Measurements from ENCODE around the gene PAFAH1B2. TPM values are rescaled to one million over a fixed set of nuclear protein-coding genes. Genes with fewer than 3 reads are reported as not detected.

The PAFAH1B2 gene
- total RNA-seq, 2 experiments from 2014 or later = 59.9 to 62.8 TPM

DNA sequence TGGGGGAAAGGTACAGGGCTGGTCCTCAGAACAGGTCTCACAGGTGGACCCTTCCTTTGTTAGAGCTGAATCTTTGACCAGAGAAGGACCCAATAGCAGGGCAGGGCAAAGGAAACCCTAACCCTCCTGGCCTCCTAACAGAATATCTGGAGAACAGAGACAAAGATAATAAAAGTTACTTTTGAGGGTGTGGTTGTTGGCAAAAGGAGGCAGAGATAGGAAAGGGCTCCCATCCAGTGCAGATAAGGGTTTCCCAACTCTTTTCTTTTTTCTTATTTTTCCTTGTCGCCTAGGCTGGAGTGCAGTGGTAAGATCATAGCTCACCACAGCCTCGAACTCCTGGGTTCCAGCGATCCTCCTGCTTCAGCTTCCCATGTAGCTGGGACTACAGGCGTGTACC is 75.9 kb downstream of the PAFAH1B2 start:
- no peaks in the 10 kb centered on the region for H3K9me2 ChIP-seq (ENCODE audit: insufficient read depth, low read length)
- intact Hi-C loops (cut with micrococcal nuclease; ENCODE audit: unreplicated experiment) = no loop called here
- no peak overlapping the region for H3K4me3 ChIP-seq (ENCODE audit: low read depth, low read length, poor library complexity, severe bottlenecking)
- POLR2A ChIA-PET = interaction anchor here (0.6 to 1.2 kb wide), 3 partner anchors 23 to 436 kb away, joined by 3 to 5 read pairs (median 4); no protein-coding TSS in a partner anchor
- H2AFZ ChIP-seq (ENCODE audit: low read length) = no peak overlapping the region
- H4K20me1 ChIP-seq (ENCODE audit: insufficient read depth, low read length) = no peaks in the 10 kb centered on the region
- CTCF ChIA-PET (ENCODE audit: unreplicated experiment) = no interaction called here
- no TSS peak for BruUV-seq (replicated peaks)
- H3K27ac ChIP-seq (ENCODE audit: low read depth, low read length, poor library complexity, severe bottlenecking) = no peak overlapping the region
- H3K4me2 ChIP-seq (ENCODE audit: low read length) = no peak overlapping the region
- no peaks in the 10 kb centered on the region for H3K4me1 ChIP-seq (ENCODE audit: insufficient read depth, low read length, poor library complexity, severe bottlenecking)
- DNase-seq (ENCODE audit: low spot score) = no peak
- H3K9me3 ChIP-seq (ENCODE audit: low read length) = no peaks in the 10 kb centered on the region
- peaks cover 91% of the 10 kb centered on the region for H3K36me3 ChIP-seq (ENCODE audit: insufficient read depth, low read length)
- TF ChIP-seq, protein P1, sequence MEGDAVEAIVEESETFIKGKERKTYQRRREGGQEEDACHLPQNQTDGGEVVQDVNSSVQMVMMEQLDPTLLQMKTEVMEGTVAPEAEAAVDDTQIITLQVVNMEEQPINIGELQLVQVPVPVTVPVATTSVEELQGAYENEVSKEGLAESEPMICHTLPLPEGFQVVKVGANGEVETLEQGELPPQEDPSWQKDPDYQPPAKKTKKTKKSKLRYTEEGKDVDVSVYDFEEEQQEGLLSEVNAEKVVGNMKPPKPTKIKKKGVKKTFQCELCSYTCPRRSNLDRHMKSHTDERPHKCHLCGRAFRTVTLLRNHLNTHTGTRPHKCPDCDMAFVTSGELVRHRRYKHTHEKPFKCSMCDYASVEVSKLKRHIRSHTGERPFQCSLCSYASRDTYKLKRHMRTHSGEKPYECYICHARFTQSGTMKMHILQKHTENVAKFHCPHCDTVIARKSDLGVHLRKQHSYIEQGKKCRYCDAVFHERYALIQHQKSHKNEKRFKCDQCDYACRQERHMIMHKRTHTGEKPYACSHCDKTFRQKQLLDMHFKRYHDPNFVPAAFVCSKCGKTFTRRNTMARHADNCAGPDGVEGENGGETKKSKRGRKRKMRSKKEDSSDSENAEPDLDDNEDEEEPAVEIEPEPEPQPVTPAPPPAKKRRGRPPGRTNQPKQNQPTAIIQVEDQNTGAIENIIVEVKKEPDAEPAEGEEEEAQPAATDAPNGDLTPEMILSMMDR (conservative IDR thresholded peaks at IDR 0.05; ENCODE audit: low read length) = no peak
- no peak for TF ChIP-seq EZH2phosphoT487 (IDR thresholded peaks at IDR 0.05; ENCODE audit: borderline replicate concordance, low read depth, low read length)
- no peaks in the 10 kb centered on the region for H3K79me2 ChIP-seq (ENCODE audit: insufficient read depth, low read depth, low read length)

DNA sequence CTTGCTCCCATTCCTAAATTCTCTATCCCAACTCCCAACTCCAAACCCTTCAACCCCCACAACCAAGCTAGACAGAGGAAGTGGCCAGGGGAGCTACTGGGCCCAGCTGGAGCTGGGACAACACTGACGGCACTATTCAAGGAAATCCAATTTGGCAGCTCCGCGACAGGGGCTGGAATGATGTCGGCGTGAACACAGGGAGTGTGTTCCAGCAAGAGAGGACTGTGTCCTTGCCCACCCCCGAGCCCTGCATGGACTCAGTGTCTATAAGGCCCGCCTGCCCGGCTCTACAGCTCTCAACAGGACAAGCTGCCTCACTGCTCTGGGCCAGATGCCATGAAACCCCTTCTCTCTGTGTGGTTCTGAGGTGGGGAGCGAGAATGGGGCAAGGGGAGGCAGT is 76.5 kb downstream of the PAFAH1B2 start:
- Histone ChIP-seq H3K4me3 (ENCODE audit: low read depth, low read length, poor library complexity, severe bottlenecking) (no peak overlapping the region), H3K36me3 (ENCODE audit: insufficient read depth, low read length) (peaks cover 95% of the 10 kb centered on the region), H3K9me2 (ENCODE audit: insufficient read depth, low read length) (no peaks in the 10 kb centered on the region), H3K79me2 (ENCODE audit: insufficient read depth, low read depth, low read length) (no peaks in the 10 kb centered on the region), H4K20me1 (ENCODE audit: insufficient read depth, low read length) (no peaks in the 10 kb centered on the region), H3K4me1 (ENCODE audit: insufficient read depth, low read length, poor library complexity, severe bottlenecking) (no peaks in the 10 kb centered on the region), H3K27ac (ENCODE audit: low read depth, low read length, poor library complexity, severe bottlenecking) (no peak overlapping the region), H2AFZ (ENCODE audit: low read length) (no peak overlapping the region), H3K9me3 (ENCODE audit: low read length) (no peaks in the 10 kb centered on the region), H3K4me2 (ENCODE audit: low read length) (no peak overlapping the region)
- no TSS peak for BruUV-seq (replicated peaks)
- DNase-seq (ENCODE audit: low spot score) = no peak
- CTCF ChIA-PET (ENCODE audit: unreplicated experiment) = no interaction called here
- intact Hi-C loops (cut with micrococcal nuclease; ENCODE audit: unreplicated experiment) = no loop called here
- POLR2A ChIA-PET = no interaction called here
- TF ChIP-seq EZH2phosphoT487 (IDR thresholded peaks at IDR 0.05; ENCODE audit: borderline replicate concordance, low read depth, low read length) = no peak
- TF ChIP-seq, protein P1 (conservative IDR thresholded peaks at IDR 0.05; ENCODE audit: low read length) = no peak

DNA sequence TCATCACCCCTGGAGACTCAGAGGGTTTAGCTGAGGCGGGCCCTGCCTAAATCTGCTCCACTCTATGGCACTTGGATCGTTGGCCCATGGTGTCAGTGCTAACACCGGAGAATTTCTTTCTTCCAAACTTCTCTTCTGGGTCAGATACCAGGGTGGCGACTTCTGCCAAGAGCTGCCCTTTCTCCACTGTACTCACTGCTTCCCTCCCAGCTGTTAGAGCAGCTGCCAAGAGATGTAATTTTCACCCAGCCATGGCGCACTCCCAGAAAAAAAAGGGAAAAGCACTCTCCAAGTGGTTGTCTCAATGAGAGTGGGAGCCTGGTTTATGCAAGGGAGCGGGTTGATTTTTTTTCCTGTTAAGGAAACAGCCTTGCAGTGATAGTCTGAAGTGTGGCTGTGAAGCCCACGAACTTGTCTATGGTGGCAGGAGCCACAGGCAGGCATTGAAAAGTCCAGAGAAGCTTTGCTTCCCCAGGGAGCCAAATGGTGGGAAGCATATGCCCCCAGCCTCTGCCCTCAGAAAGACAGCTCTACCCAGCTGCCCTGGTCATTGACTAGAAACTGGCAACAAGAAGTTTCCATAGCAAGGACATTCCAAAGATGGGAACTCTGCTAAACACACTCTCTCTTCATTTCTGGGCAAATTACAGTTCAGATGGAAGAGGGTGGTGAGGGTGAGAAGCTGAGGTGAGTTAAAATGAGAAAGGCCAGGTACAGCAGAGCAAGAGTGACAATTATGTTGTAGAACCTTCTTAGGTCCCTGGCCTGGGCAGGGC is 77.1 kb downstream of the PAFAH1B2 start:
- no peaks in the 10 kb centered on the region for H3K4me1 ChIP-seq (ENCODE audit: insufficient read depth, low read length, poor library complexity, severe bottlenecking)
- no TSS peak for BruUV-seq (replicated peaks)
- ChIA-PET CTCF (ENCODE audit: unreplicated experiment) (no interaction called here), POLR2A (interaction anchor here (0.9 to 1.3 kb wide), 2 partner anchors 10 to 37 kb away, joined by 3 to 10 read pairs; no protein-coding TSS in a partner anchor)
- intact Hi-C loops (cut with micrococcal nuclease; ENCODE audit: unreplicated experiment) = no loop called here
- H3K4me2 ChIP-seq (ENCODE audit: low read length) = no peak overlapping the region
- no peak overlapping the region for H3K4me3 ChIP-seq (ENCODE audit: low read depth, low read length, poor library complexity, severe bottlenecking)
- no peaks in the 10 kb centered on the region for H3K79me2 ChIP-seq (ENCODE audit: insufficient read depth, low read depth, low read length)
- DNase-seq (ENCODE audit: low spot score) = no peak
- TF ChIP-seq, protein P1 (conservative IDR thresholded peaks at IDR 0.05; ENCODE audit: low read length) = no peak
- TF ChIP-seq EZH2phosphoT487 (IDR thresholded peaks at IDR 0.05; ENCODE audit: borderline replicate concordance, low read depth, low read length) = no peak
- no peaks in the 10 kb centered on the region for H4K20me1 ChIP-seq (ENCODE audit: insufficient read depth, low read length)
- peaks cover 94% of the 10 kb centered on the region for H3K36me3 ChIP-seq (ENCODE audit: insufficient read depth, low read length)
- no peaks in the 10 kb centered on the region for H3K9me2 ChIP-seq (ENCODE audit: insufficient read depth, low read length)
- H3K9me3 ChIP-seq (ENCODE audit: low read length) = no peaks in the 10 kb centered on the region
- H2AFZ ChIP-seq (ENCODE audit: low read length) = no peak overlapping the region
- H3K27ac ChIP-seq (ENCODE audit: low read depth, low read length, poor library complexity, severe bottlenecking) = no peak overlapping the region

Measured in OCI-LY7 (cell line).